Heart left ventricle (tissue), 16 donors: ENCODE data around the gene CLDN11. TPM values are rescaled to one million over a fixed set of nuclear protein-coding genes. Genes with fewer than 3 reads are reported as not detected.

ENCODE experiments used
- ATAC-seq, 4 donors: fragments of 200-7000 bp; cut with Tn5 transposase; one replicate each; pipeline ENCODE4 v1.9.1; 2020 to 2022; ENCODE audit warnings: moderate library complexity in 4 of 4, mild to moderate bottlenecking in 3 of 4, moderate number of reproducible peaks in 1 of 4
- DNase-seq, 5 donors: peaks; one replicate each; pipeline ENCODE4 v3.0.0-alpha.2; 2020
- H3K27ac ChIP-seq, 12 donors: fragments of 200-600 bp; sonication (generic) in 4 of 12; one replicate each; pipeline versions ENCODE4 v1.5.0 to v1.8.0; 2016 to 2022; ENCODE audit warnings: mild to moderate bottlenecking in 2 of 12
- H3K27me3 ChIP-seq, 9 donors: fragments of 200-600 bp; sonication (generic) in 2 of 9; one replicate each; pipeline versions ENCODE4 v1.5.1 to v1.8.0; 2016 to 2022; ENCODE audit warnings: mild to moderate bottlenecking in 3 of 9
- H3K36me3 ChIP-seq, 9 donors: fragments of 200-600 bp; sonication (generic) in 2 of 9; one replicate each; pipeline versions ENCODE4 v1.5.0 to v1.8.0; 2018 to 2022; ENCODE audit warnings: mild to moderate bottlenecking in 2 of 9
- H3K4me1 ChIP-seq, 12 donors: fragments of 200-600 bp; sonication (generic) in 4 of 12; one replicate each; pipeline versions ENCODE4 v1.5.0 to v1.8.0; 2016 to 2022; ENCODE audit warnings: mild to moderate bottlenecking in 3 of 12
- H3K4me3 ChIP-seq, 12 donors: fragments of 200-600 bp; sonication (generic) in 4 of 12; one replicate each; pipeline versions ENCODE4 v1.5.0 to v1.8.0; 2017 to 2022; ENCODE audit warnings: mild to moderate bottlenecking in 9 of 12, moderate library complexity in 4 of 12
- H3K9me3 ChIP-seq, 12 donors: fragments of 200-600 bp; sonication (generic) in 4 of 12; one replicate each; pipeline versions ENCODE4 v1.5.0 to v1.8.0; 2016 to 2022; ENCODE audit warnings: mild to moderate bottlenecking in 1 of 12
- POLR2A ChIP-seq, 2 donors: fragments of 450-650 bp; IDR thresholded peaks; one replicate each; pipeline ENCODE4 v1.6.1; 2017; ENCODE audit warnings: antibody characterized with exemption in 2 of 2, mild to moderate bottlenecking in 2 of 2, moderate library complexity in 2 of 2
- whole genome bisulfite sequencing, 4 donors: extraction: QIAGEN DNeasy Blood & Tissue Kit in 2 of 4; methylation state at CpG; one replicate each; pipeline versions ENCODE4 v1.1.5 to v1.1.7; 2013 to 2018; 5-methylcytosine and 5-hydroxymethylcytosine counted together
- intact Hi-C, 10 donors: fragments of 100-400 bp; cut with DNase I; formaldehyde crosslinking; loops; one replicate each; pipeline versions ENCODE4 v1.11.1 to v1.14.2; 2022
- polyA plus RNA-seq, 2 donors: library from polyadenylated mRNA; stranded (reverse); fragments of 200-250 nt; gene quantifications; one replicate each; pipeline ENCODE4 v1.2.3, GENCODE V29; 2013
- total RNA-seq, 9 donors: library from RNA; depleted of rRNA in 2 of 9; stranded (reverse); fragments of >200 nt in 2 of 9; fragmentation: NEBNext Ultra II Directional in 3 of 9; extraction: Animal tissue kit (Norgen Biotek cat#: 25700) in 3 of 9; gene quantifications; one replicate each; pipeline versions ENCODE4 v1.1.0 to v1.2.4, GENCODE V29; 2016 to 2023
- TF ChIP-seq, protein P1 (sequence below), 12 donors: fragments of 200-600 bp; sonication (generic) in 4 of 12; IDR thresholded peaks; one replicate each; pipeline versions ENCODE4 v1.5.0 to v1.8.0; 2018 to 2022; ENCODE audit warnings: antibody characterized with exemption in 12 of 12, mild to moderate bottlenecking in 5 of 12
- donor health status: ischemic (EF 13 %, LVEDD 7.1; RV severe dilation, severe dysfunction).
- donor health status: healthy with polysubstance abuse.
- donor health status: DM: no; HTN: yes; CAD: no.
- donor health status: DM: no; HTN: no; CAD: no.
- donor health status: ischemic (EF 25% LVEDD 6.9; RV normal size, moderate dysfunction).
- donor health status: ischemic (EF 25% LVEDD 5.7; RV mildly dilated, moderate dysfunction).
- donor health status: healthy.
- donor health status: DM: yes; HTN: yes; CAD: no.
- donor health status: ischemic (EF 35%, LVEDD 5.7; RV mildly dilated, moderate dysfunction).
- donor health status: nonischemic (EF 11% LVEDD 7.7; RV severe dilation, severe dysfunction).
- donor health status: DM: yes; HTN: yes; CAD: no.
- donor health status: PGD.
- donor health status: ischemic (EF 29% LVEDD 5.4; RV normal size, mild dysfunction).
- donor health status: nonischemic (EF 23%, LVEDD 6.1; RV moderate dilation, normal function).

The CLDN11 gene
- total and polyA plus RNA-seq, 11 donors, result 1.5 to 12.5 (median 3.0) TPM

DNA sequence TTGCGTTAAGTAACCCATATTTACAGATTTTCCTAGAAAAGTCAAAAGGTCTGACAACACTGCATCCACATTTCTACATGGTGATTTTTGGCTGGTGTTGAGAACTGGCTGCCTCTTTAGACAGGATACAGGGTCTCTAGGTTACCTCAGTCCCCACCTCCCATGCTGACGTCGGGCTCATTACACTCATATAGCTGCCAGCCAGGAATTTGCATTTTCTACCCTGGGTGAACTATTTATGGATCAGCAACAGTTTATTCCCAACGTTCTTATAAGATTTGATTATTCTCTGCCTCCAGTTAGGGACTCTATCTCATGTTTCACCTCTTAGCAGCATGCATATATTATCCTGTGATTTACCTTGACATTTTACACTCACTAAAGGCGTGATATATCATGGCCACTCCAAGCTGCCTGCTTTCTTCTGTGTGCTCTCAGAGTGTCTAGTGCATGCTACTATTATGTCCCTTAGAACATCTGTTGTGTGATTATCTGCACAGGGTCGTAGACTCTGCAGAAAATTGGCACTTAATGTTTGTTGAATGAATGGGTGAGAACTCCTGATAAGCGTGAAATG, 49.0 kb downstream of the CLDN11 start:
- Histone ChIP-seq H3K27ac (no peak overlapping the region), H3K4me3 (no peak overlapping the region), H3K9me3 (no peaks in the 10 kb centered on the region), H3K4me1 (no peaks in the 10 kb centered on the region), H3K27me3 (no peaks in the 10 kb centered on the region), H3K36me3 (no peaks in the 10 kb centered on the region)
- no peak for TF ChIP-seq POLR2A (IDR thresholded peaks at IDR 0.05)
- no peak for DNase-seq
- no peak for ATAC-seq
- 55 to 70% (median 61%) methylated on average over 6 to 7 of the region's 7 CpGs for WGBS, 4 donors
- intact Hi-C loops, result no loop called here

DNA sequence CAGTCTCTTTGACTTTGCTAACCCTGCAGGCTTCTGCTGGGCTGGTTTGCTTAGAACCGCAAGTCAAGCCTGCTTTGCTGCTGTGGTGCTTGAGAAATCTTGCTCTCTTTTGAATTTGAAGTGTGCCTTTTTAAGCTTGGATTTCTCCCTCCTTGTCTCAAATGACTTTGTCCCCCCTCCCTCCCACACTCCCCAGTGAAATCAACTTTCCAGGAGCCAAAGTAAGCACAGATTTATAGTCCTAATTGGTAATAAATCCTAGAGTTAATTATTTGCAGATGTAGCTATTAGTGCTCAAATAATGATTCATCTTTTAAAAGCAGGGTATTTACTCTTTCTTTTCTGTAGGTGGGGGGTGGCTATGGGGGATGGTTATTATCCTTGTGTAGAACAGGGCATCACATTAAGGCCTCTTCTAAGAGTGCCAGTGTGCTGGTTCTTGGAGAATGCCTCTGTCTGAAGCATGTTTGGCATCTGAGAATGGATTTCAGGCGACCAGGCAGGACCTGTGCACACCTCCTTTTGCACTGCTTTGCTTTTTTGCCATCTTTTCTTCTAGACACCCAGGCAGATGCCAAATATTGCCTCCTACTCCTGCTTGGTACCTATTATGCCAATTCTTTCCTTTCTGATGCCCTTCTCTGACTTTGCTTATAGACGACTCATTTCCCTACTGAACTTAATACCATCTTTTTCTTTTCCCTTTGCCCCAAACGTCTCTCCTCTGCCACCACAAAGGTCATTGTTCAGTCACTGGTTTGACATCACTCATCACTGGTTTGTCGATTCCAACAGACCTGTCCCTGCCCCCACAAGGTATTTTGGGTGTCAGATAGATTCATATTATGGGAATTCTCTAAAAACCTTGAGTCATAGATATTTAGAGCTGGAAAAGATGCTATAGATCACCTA, 50.7 kb downstream of the CLDN11 start:
- no peaks in the 10 kb centered on the region for H3K4me1 ChIP-seq
- no peaks in the 10 kb centered on the region for H3K36me3 ChIP-seq
- H3K9me3 ChIP-seq, result no peaks in the 10 kb centered on the region
- no peak for ATAC-seq
- WGBS, 4 donors, result 65 to 70% (median 68%) methylated on average over 5 of the region's 5 CpGs
- H3K27me3 ChIP-seq, result no peaks in the 10 kb centered on the region
- intact Hi-C loops, result no loop called here
- H3K27ac ChIP-seq, result no peak overlapping the region
- no peak overlapping the region for H3K4me3 ChIP-seq
- no peak for DNase-seq
- TF ChIP-seq POLR2A (IDR thresholded peaks at IDR 0.05), result no peak
- TF ChIP-seq, protein P1, sequence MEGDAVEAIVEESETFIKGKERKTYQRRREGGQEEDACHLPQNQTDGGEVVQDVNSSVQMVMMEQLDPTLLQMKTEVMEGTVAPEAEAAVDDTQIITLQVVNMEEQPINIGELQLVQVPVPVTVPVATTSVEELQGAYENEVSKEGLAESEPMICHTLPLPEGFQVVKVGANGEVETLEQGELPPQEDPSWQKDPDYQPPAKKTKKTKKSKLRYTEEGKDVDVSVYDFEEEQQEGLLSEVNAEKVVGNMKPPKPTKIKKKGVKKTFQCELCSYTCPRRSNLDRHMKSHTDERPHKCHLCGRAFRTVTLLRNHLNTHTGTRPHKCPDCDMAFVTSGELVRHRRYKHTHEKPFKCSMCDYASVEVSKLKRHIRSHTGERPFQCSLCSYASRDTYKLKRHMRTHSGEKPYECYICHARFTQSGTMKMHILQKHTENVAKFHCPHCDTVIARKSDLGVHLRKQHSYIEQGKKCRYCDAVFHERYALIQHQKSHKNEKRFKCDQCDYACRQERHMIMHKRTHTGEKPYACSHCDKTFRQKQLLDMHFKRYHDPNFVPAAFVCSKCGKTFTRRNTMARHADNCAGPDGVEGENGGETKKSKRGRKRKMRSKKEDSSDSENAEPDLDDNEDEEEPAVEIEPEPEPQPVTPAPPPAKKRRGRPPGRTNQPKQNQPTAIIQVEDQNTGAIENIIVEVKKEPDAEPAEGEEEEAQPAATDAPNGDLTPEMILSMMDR (IDR thresholded peaks at IDR 0.05), result no peak

DNA sequence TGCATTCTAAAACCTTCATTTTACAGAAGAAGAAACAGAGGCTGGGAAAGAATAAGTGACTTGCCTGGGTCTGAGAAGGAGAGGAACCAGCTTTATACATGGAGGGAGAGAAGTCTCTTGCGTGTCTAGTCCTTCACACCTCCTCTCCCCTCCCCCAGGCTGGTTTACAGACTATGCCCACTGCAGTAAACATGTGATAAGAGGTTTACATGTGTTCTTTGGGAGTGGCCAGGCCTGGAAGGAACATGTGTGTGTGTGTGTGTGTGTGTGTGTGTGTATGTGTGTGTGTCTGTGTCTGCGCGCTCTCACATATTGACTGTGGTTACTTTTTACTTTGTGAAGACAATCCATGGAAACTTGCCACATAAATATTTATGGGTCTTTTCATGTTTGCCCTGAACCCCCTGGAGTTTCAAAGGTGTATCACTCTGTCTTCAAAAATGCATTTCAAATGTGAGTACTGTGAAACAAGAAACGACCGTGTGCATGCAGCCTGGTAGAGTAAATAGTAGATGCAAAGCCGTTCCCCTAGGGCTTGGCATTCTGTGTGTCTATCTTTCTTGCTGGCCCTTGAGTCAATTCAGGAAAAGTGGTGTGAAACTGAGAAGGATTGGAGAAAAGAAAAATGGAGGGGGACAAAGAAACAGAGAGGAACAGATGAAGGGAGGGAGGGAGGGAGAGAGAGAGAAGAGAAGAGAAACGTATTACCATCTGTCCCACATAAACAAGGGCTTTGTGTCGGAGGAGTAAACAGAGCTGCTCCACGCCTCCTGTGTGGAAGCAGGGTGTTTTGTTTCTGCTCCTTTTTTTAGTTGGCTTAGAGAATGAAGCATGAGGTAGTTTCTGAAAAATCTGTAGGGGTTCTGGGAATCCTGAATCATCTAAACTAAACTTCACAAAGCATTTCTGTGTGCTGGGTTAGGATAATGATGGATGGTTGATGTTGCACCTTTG, 51.7 kb downstream of the CLDN11 start:
- Histone ChIP-seq H3K36me3 (no peaks in the 10 kb centered on the region), H3K4me1 (no peaks in the 10 kb centered on the region), H3K27ac (no peak overlapping the region), H3K4me3 (no peak overlapping the region), H3K27me3 (no peaks in the 10 kb centered on the region), H3K9me3 (no peaks in the 10 kb centered on the region)
- intact Hi-C loops, result no loop called here
- no peak for DNase-seq
- WGBS, 4 donors, result 64 to 68% (median 66%) methylated on average over 9 of the region's 9 CpGs
- TF ChIP-seq POLR2A (IDR thresholded peaks at IDR 0.05), result no peak
- TF ChIP-seq, protein P1 (IDR thresholded peaks at IDR 0.05), result no peak
- peak in 1 of 4 donors; percentile 37 for ATAC-seq

DNA sequence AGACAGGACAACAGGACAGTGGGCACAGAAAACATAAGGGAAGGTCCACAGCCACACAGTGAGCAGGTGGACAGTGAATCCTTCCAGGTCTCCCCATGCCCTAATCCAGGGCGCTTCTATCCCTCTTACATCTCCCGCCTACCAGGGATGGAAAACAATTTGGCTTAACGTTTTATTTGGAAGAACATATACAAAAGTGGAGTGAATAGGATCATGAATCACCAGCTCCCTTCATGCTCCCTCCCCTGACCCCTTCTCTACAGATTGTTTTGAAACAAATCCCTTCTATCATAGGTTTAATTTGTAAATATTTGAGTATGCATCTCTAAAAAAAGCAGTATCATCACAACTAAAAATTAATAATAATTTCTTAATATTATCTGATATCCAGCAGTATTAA, 52.5 kb downstream of the CLDN11 start:
- Histone ChIP-seq H3K4me3 (no peak overlapping the region), H3K36me3 (no peaks in the 10 kb centered on the region), H3K27ac (no peak overlapping the region), H3K9me3 (no peaks in the 10 kb centered on the region), H3K27me3 (no peaks in the 10 kb centered on the region), H3K4me1 (no peaks in the 10 kb centered on the region)
- WGBS, 4 donors, result 71 to 81% (median 71%) methylated on average over 3 of the region's 3 CpGs
- ATAC-seq (no peak), DNase-seq (no peak)
- TF ChIP-seq POLR2A (IDR thresholded peaks at IDR 0.05), result no peak
- TF ChIP-seq, protein P1 (IDR thresholded peaks at IDR 0.05), result no peak
- intact Hi-C loops, result no loop called here
